ENCODE results near the gene IFT122. TPM values are rescaled to one million over a fixed set of nuclear protein-coding genes. Genes with fewer than 3 reads are reported as not detected.

Gene IFT122
- total and polyA plus RNA-seq, 2 of the 4 experiments (the other 2 are of a cell fraction): 16.8 to 28.0 TPM

- in situ Hi-C loops (cut with MboI; ENCODE audit: low sequenced_read_pairs) (no loop called here), dilution Hi-C loops (cut with HindIII; ENCODE audit: low sequenced_read_pairs, unreplicated experiment) (no loop called here), intact Hi-C loops (cut with micrococcal nuclease) (no loop called here)
- no peak overlapping the region for H3K4me2 ChIP-seq (ENCODE audit: low read depth, low read length)
- H2AK5ac ChIP-seq (ENCODE audit: low read depth, low read length): no peak overlapping the region
- DNase-seq (no peak), ATAC-seq (ENCODE audit: low read depth) (no peak)
- CTCF ChIA-PET: no interaction called here
- TF ChIP-seq USF2 (IDR thresholded peaks at IDR 0.05; ENCODE audit: low read depth, low read length): no peak
- TF ChIP-seq RFX5 (IDR thresholded peaks at IDR 0.05; ENCODE audit: low read depth, low read length): no peak
- H2BK5ac ChIP-seq (ENCODE audit: low read depth, low read length, poor library complexity, severe bottlenecking): no peak overlapping the region
- no peak overlapping the region for H4K91ac ChIP-seq (ENCODE audit: insufficient read depth, low read depth, low read length)
- no peak overlapping the region for H3K4me3 ChIP-seq (ENCODE audit: insufficient read depth, low read depth, low read length)
- no peaks in the 10 kb centered on the region for H3K79me1 ChIP-seq (ENCODE audit: low read depth in 1 of 2, low read length in 2 of 2)
- H3K4me1 ChIP-seq (ENCODE audit: control insufficient read depth, insufficient read depth, low read length): no peaks in the 10 kb centered on the region
- H4K8ac ChIP-seq (ENCODE audit: low read depth in 2 of 2, low read length in 2 of 2): no peak overlapping the region
- H3K4ac ChIP-seq (ENCODE audit: low read depth, low read length): no peak overlapping the region
- H3K36me3 ChIP-seq (ENCODE audit: control insufficient read depth, insufficient read depth, low read length): peaks cover 11% of the 10 kb centered on the region; the same call in 1 of the 2 replicates
- no peak overlapping the region for H3K14ac ChIP-seq (replicated peaks; ENCODE audit: low read depth, low read length)
- WGBS, 2 experiments (ENCODE audit: extremely low coverage in 2 of 2, insufficient read length in 1 of 2): no CpG with 5 or more reads among the region's 8 CpGs
- no peak overlapping the region for H3K18ac ChIP-seq (ENCODE audit: low read depth, low read length)
- H2AK9ac ChIP-seq (replicated peaks; ENCODE audit: low read depth, low read length, poor library complexity): no peak overlapping the region
- no peak overlapping the region for H3K23ac ChIP-seq (ENCODE audit: low read depth, low read length)
- no peak overlapping the region for H3K27ac ChIP-seq (ENCODE audit: insufficient read depth, low read length)
- H2AFZ ChIP-seq (replicated peaks; ENCODE audit: low read length, poor library complexity): no peak overlapping the region
- H3K9me3 ChIP-seq (ENCODE audit: control insufficient read depth, insufficient read depth, low read length): no peaks in the 10 kb centered on the region
- H3K9me1 ChIP-seq (ENCODE audit: insufficient read depth, low read length): peaks cover 3% of the 10 kb centered on the region; the same call in 1 of the 2 replicates
- H2BK120ac ChIP-seq (ENCODE audit: low read depth, low read length): no peak overlapping the region
- H4K5ac ChIP-seq (ENCODE audit: low read depth, low read length): no peak overlapping the region
- no peak overlapping the region for H3K56ac ChIP-seq (ENCODE audit: extremely low read depth, insufficient read depth, low read length)
- no peak overlapping the region for H2BK15ac ChIP-seq (ENCODE audit: low read depth, low read length)
- POLR2A ChIA-PET (ENCODE audit: unreplicated experiment): interaction anchor here (0.5 kb wide), 1 partner anchor 78 kb away, joined by 3 read pairs; no protein-coding TSS in a partner anchor
- H3K9ac ChIP-seq (ENCODE audit: low read depth, low read length): no peak overlapping the region
- no TSS peak for BruUV-seq (replicated peaks)
- H3K27me3 ChIP-seq (ENCODE audit: control insufficient read depth, insufficient read depth, low read length): no peaks in the 10 kb centered on the region
- H2BK20ac ChIP-seq (ENCODE audit: low read depth, low read length): no peak overlapping the region
- no peaks in the 10 kb centered on the region for H4K20me1 ChIP-seq (ENCODE audit: insufficient read depth, low read length)
Measured at GRCh38 chr3:129518581-129518980, 78.6 kb downstream of the IFT122 start.

Measured in IMR-90 (cell line).